Mucosa of rectum (tissue), 2 donors: ENCODE data around the gene NRXN3.
"Not testable (repeated sequence)": the region's sequence is repeated elsewhere in the genome, so short reads cannot be mapped to it uniquely, and the experiment has no call there.

Experiments
- H3K27ac ChIP-seq, 2 donors: one replicate each; pipeline ENCODE4 v1.7.0; 2013; ENCODE audit warnings: inconsistent platforms in 2 of 2, low read depth in 2 of 2, low read length in 2 of 2
- H3K27me3 ChIP-seq, 2 donors: one replicate each; pipeline ENCODE4 v1.7.0; 2013; ENCODE audit warnings: low read length in 2 of 2; ENCODE audit not compliant: control insufficient read depth in 2 of 2, insufficient read depth in 2 of 2
- H3K36me3 ChIP-seq, 2 donors: one replicate each; pipeline ENCODE4 v1.7.0; 2013; ENCODE audit warnings: low read length in 2 of 2; ENCODE audit not compliant: control insufficient read depth in 2 of 2, insufficient read depth in 2 of 2
- H3K4me1 ChIP-seq, 2 donors: one replicate each; pipeline ENCODE4 v1.7.0; 2013; ENCODE audit warnings: low read length in 2 of 2, mild to moderate bottlenecking in 1 of 2; ENCODE audit not compliant: control insufficient read depth in 2 of 2, insufficient read depth in 2 of 2
- H3K4me3 ChIP-seq, 2 donors: one replicate each; pipeline ENCODE4 v1.7.0; 2013; ENCODE audit warnings: low read length in 2 of 2
- H3K9ac ChIP-seq, 2 donors: one replicate each; pipeline ENCODE4 v1.7.0; 2013; ENCODE audit warnings: low read length in 2 of 2, low read depth in 1 of 2, mild to moderate bottlenecking in 1 of 2
- H3K9me3 ChIP-seq, 2 donors: one replicate each; pipeline ENCODE4 v1.7.0; 2013; ENCODE audit warnings: low read length in 2 of 2; ENCODE audit not compliant: control insufficient read depth in 2 of 2
- donor health status: healthy.
- donor health status: Normal muscosa, but diverticular disease.

Gene NRXN3

DNA sequence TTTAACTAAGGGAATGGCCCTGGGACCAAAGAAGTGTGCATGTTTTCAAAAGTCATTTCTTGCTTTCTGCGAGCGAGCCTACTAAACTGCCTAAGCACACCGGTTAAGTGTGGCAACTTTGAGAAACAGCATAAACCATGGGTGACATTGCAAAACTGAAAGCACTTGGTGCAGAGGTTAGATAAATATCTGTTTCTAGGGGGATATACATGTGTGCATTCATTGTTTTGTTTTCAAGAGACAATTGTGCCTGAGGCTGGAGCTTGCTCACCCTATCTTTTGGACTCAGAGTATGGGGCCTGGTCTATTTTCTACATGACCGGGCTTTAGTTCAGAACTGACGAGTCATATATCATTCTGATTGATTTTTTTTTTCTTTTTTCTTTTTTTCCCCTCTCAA lies 923.4 kb downstream of the NRXN3 start:
- no peaks in the 10 kb centered on the region for H3K27me3 ChIP-seq
- no peak overlapping the region for H3K4me3 ChIP-seq
- H3K4me1 ChIP-seq = no peaks in the 10 kb centered on the region
- H3K9ac ChIP-seq = no peak overlapping the region
- no peaks in the 10 kb centered on the region for H3K9me3 ChIP-seq
- no peak overlapping the region for H3K27ac ChIP-seq
- H3K36me3 ChIP-seq = no peaks in the 10 kb centered on the region

DNA sequence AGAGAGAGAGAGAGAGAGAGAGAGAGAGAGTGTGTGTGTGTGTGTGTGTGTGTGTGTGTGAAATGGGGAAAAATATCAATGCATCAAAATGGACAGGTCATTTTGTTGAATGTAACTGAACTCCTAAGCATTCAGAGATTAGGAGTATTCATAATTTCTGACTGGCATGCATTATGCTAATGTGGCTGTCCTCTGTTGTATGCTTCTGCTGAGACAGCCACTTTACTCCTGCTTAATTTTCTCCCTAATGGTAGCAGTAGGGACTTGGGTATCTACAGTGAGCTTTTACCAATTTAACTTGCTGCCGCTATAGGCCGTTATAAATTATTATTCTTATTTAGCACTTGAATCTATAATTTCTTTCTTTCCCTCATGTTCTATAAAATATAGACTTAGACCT lies 924.8 kb downstream of the NRXN3 start:
- Histone ChIP-seq H3K9me3 (no peaks in the 10 kb centered on the region), H3K9ac (no peak overlapping the region), H3K27ac (no peak overlapping the region), H3K36me3 (no peaks in the 10 kb centered on the region), H3K27me3 (no peaks in the 10 kb centered on the region), H3K4me3 (no peak overlapping the region), H3K4me1 (no peaks in the 10 kb centered on the region)

DNA sequence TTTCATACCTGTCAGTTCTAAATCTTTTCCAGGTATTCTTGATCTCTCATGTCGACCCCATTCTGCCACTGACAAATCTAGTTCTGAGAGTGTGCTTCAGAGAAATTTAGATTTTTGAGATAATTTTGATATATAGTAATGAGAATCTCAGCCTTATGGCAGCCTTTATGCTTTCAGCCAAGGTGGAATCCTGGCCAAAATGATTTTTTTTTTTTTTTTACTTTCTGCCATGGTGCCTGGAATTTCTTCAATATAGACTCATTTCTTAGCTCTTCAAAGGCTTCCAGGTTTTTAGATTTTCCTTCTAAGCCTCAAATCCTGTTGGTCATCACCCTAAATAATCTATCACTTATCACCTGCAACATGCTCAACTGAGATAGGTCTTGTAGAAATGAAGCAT lies 926.6 kb downstream of the NRXN3 start:
- Histone ChIP-seq H3K36me3 (no peaks in the 10 kb centered on the region), H3K27ac (no peak overlapping the region), H3K27me3 (no peaks in the 10 kb centered on the region), H3K4me1 (no peaks in the 10 kb centered on the region), H3K9ac (no peak overlapping the region), H3K4me3 (no peak overlapping the region), H3K9me3 (no peaks in the 10 kb centered on the region)

DNA sequence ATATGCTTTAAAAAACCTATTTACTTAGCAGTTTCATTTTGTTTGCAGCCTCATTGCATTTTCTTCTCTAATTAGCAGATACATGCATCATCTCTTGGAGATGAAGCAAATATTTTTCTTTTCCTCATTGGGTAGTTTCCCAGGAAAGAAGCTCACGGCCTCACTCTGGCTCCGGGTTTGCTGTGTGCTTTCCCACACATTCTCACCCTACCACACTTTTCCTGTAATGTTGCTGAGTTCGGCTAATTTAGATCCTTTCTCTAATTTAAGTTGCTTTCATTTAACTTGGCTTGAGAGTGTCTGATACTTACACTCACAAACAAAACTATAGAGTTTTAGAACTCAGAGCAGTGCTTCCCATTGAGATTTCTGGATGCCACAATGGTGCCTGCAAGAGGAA lies 928.2 kb downstream of the NRXN3 start:
- H3K9me3 ChIP-seq = no peaks in the 10 kb centered on the region
- no peaks in the 10 kb centered on the region for H3K36me3 ChIP-seq
- H3K4me1 ChIP-seq = no peaks in the 10 kb centered on the region
- H3K27me3 ChIP-seq = no peaks in the 10 kb centered on the region
- H3K9ac ChIP-seq = no peak overlapping the region
- no peak overlapping the region for H3K4me3 ChIP-seq
- no peak overlapping the region for H3K27ac ChIP-seq

DNA sequence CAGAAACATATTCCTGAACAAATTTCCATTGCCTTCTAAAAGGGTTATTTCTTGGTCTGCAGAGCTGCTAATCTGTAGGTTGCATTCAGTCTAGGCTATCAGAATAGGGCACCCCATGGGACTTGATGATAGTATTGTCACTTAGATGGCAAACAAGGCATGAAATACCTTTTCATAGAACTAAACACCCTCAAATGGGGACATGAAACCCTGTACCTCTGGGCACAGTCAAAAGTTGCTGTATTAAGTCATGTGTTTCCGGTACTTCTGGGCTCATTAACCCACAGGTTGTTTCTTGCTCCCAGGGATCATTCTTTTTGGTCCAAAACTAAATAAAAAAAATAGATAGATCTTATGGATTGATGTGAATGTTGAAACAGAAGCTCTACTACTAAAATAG lies 930.4 kb downstream of the NRXN3 start:
- Histone ChIP-seq H3K27ac (no peak overlapping the region), H3K9ac (no peak overlapping the region), H3K4me1 (no peaks in the 10 kb centered on the region), H3K4me3 (no peak overlapping the region), H3K27me3 (no peaks in the 10 kb centered on the region), H3K9me3 (no peaks in the 10 kb centered on the region), H3K36me3 (no peaks in the 10 kb centered on the region)

DNA sequence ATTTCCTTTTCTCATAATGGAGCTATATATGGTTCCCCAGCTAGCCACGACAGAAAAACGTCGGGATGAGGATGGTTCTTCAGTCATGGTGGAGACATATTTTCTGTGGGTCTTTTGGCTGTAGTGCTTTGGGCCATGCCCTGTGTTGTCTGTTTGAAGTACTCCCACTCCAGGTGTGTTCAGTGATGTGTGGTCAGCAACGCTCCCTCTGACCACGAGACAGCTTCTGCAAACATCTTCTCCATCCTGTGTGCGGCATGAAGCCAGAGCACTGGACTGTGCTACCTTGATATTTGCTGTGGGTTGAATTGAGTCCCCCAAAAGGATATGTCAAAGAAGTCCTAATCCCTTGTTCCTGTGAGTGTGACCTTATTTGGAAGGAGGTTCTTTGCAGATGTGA lies 931.2 kb downstream of the NRXN3 start:
- Histone ChIP-seq H3K4me3 (no peak overlapping the region), H3K36me3 (no peaks in the 10 kb centered on the region), H3K27me3 (no peaks in the 10 kb centered on the region), H3K27ac (no peak overlapping the region), H3K9me3 (no peaks in the 10 kb centered on the region), H3K9ac (no peak overlapping the region), H3K4me1 (no peaks in the 10 kb centered on the region)

DNA sequence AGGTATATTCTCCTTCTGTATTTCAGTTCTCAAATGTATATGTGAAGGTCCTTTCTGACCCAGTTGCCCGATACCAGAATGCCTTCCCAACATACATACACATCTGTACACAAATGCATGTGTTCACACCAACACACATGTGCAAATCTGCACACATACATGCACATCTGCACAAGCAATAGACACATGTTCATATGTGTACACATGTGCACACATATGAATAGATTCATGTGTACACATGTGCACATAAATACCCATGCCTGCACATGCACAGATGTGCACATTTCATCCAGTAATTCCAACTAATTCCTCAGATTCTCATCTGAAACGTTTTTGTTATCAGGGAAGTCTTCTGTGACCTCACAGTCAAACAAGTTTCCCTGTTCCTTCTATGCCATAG lies 933.6 kb downstream of the NRXN3 start:
- Histone ChIP-seq H3K9me3 (no peaks in the 10 kb centered on the region), H3K36me3 (no peaks in the 10 kb centered on the region), H3K27me3 (no peaks in the 10 kb centered on the region), H3K4me3 (no peak overlapping the region), H3K4me1 (no peaks in the 10 kb centered on the region), H3K9ac (no peak overlapping the region), H3K27ac (no peak overlapping the region)

DNA sequence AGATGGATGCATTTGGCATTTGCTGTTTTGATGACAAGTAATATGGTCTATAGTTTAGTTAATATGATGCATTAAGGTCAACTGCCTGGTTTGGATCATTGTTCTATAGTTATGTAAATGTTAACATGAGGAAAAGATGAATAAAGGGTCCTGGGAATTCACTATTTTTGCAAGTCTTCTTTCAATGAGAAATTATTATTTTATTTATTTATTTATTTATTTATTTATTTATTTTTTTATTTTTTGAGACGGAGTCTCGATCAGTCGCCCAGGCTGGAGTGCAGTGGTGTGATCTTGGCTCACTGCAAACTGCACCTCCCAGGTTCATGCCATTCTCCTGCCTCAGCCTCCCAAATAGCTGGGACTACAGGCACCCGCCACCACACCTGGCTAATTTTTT lies 940.4 kb downstream of the NRXN3 start:
- H3K9me3 ChIP-seq, H3K36me3 ChIP-seq, H3K27ac ChIP-seq, H3K9ac ChIP-seq, H3K4me3 ChIP-seq, H3K27me3 ChIP-seq, H3K4me1 ChIP-seq: not testable (repeated sequence)

DNA sequence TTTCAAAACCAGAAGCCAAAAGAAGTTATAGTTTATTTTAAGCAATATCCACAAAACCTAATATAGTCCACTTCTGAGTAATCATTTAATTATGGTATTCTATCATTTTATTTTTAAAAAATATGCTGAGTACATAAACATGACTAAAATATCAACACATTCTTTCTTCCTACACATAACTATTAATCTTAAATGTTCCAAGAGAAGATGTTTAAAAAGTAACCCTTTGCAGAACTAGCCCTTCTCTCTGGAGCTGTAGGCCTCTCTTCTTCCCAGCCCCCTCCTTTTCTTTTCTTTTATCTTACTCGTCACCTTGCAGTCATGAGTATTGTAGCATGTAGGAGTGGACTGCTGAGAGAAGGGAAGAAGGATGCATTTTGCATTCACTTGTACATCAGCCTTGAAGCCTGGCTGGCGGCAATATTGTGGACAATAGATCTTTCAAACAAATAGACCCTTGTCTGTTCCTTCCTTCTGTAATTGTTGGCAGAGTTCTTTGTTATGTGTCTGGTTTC lies 941.9 kb downstream of the NRXN3 start:
- Histone ChIP-seq H3K9ac (no peak overlapping the region), H3K4me1 (no peaks in the 10 kb centered on the region), H3K27ac (no peak overlapping the region), H3K36me3 (no peaks in the 10 kb centered on the region), H3K9me3 (no peaks in the 10 kb centered on the region), H3K4me3 (no peak overlapping the region), H3K27me3 (no peaks in the 10 kb centered on the region)

DNA sequence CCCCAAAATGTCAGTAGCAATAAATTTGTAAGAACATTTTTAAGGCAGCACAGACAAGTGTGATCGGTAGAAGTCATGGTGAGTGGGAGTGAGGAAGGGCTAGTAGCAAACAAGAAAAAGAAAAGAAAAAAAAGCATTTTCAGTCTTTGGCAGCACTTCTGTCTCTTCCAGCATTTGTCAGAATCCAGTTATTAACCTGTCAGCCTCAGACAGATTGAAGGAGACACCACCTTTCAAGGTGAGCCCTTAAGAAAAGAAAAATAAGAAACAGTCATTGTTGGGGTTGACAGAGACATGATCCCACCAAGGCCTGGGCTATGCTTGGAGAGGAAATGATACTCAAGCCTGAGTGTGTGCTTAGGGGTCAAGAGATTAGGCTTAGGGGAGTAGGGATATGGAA lies 947.4 kb downstream of the NRXN3 start:
- no peaks in the 10 kb centered on the region for H3K9me3 ChIP-seq
- no peak overlapping the region for H3K4me3 ChIP-seq
- H3K9ac ChIP-seq = no peak overlapping the region
- no peaks in the 10 kb centered on the region for H3K27me3 ChIP-seq
- no peak overlapping the region for H3K27ac ChIP-seq
- H3K36me3 ChIP-seq = no peaks in the 10 kb centered on the region
- no peaks in the 10 kb centered on the region for H3K4me1 ChIP-seq

DNA sequence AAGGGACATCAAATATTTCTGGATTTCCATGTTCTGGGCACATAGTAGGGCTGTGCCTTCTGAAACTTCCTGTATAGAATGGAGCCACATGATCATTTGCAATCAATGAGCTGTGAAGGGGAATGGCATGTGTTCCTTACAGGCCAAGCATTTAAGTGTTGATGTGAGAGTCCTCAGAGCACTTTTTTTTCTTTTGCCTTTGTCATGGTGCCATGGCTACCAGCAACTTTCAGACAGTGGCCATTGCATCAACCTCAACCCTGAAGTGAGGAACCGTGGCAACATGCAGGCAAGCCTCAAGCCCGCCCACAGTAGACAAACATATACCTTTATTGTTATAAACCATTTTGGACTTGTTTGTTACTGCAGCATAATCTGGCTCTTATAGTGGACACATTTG lies 948.1 kb downstream of the NRXN3 start:
- no peak overlapping the region for H3K4me3 ChIP-seq
- no peak overlapping the region for H3K9ac ChIP-seq
- H3K9me3 ChIP-seq = no peaks in the 10 kb centered on the region
- no peaks in the 10 kb centered on the region for H3K27me3 ChIP-seq
- no peaks in the 10 kb centered on the region for H3K4me1 ChIP-seq
- no peak overlapping the region for H3K27ac ChIP-seq
- H3K36me3 ChIP-seq = no peaks in the 10 kb centered on the region
